Measurements from ENCODE around the gene KRT78.

DNA sequence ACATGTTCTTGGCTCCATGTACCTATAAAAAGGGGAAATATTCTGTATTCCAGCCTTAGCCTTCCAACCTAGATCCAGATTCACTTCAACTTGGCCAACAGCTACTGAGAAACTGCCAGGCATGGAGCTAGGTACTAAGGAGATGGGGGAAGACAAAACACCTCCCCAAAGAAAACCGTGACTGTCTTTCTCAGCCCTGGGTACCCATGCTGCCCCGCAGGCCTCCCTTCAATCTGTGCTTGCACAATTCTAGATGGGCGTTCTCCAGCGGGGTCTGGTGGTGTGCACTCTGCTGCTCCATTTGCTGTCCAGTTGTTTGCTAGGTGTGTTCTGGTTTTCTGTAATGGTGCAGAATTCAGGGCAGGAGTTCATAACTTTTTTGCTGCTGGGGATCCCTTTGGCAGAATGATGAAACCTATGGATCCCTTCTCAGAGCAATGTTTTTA lies 34.1 kb downstream of the KRT78 start:
- no peak for TF ChIP-seq POLR2A (IDR thresholded peaks at IDR 0.05)
- TF ChIP-seq, protein P1, sequence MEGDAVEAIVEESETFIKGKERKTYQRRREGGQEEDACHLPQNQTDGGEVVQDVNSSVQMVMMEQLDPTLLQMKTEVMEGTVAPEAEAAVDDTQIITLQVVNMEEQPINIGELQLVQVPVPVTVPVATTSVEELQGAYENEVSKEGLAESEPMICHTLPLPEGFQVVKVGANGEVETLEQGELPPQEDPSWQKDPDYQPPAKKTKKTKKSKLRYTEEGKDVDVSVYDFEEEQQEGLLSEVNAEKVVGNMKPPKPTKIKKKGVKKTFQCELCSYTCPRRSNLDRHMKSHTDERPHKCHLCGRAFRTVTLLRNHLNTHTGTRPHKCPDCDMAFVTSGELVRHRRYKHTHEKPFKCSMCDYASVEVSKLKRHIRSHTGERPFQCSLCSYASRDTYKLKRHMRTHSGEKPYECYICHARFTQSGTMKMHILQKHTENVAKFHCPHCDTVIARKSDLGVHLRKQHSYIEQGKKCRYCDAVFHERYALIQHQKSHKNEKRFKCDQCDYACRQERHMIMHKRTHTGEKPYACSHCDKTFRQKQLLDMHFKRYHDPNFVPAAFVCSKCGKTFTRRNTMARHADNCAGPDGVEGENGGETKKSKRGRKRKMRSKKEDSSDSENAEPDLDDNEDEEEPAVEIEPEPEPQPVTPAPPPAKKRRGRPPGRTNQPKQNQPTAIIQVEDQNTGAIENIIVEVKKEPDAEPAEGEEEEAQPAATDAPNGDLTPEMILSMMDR (IDR thresholded peaks at IDR 0.05), result no peak

Data from vagina (tissue), 2 donors.